H9 (cell line): ENCODE data around the gene LYRM7. TPM values are rescaled to one million over a fixed set of nuclear protein-coding genes. Genes with fewer than 3 reads are reported as not detected.
"Not testable (repeated sequence)": the region's sequence is repeated elsewhere in the genome, so short reads cannot be mapped to it uniquely, and the experiment has no call there.

Source experiments
- DNase-seq: peaks from one replicate; pipeline ENCODE4 v3.0.0-alpha.2; 2017
- H2AFZ ChIP-seq: one replicate; pipeline ENCODE4 v1.6.1; 2013; ENCODE audit warnings: mild to moderate bottlenecking, low read length, control low read depth, moderate library complexity
- H2AK5ac ChIP-seq: 2 replicates; pipeline ENCODE4 v1.6.1; 2013; ENCODE audit warnings: low read length, control low read depth, mixed read lengths; ENCODE audit not compliant: insufficient read length
- H2BK120ac ChIP-seq: one replicate; pipeline ENCODE4 v1.6.1; 2013; ENCODE audit warnings: low read depth, mild to moderate bottlenecking, low read length, control low read depth, inconsistent platforms; ENCODE audit not compliant: poor library complexity, severe bottlenecking
- H2BK12ac ChIP-seq: 2 replicates; pipeline ENCODE4 v1.6.1; 2013; ENCODE audit warnings: low read length, control low read depth, mixed read lengths, low read depth; ENCODE audit not compliant: insufficient read length
- H2BK15ac ChIP-seq: 2 replicates; pipeline ENCODE4 v1.6.1; 2013; ENCODE audit warnings: low read depth, low read length, control low read depth
- H2BK20ac ChIP-seq: one replicate; pipeline ENCODE4 v1.6.1; 2013; ENCODE audit warnings: low read depth, mild to moderate bottlenecking, low read length, control low read depth, inconsistent platforms; ENCODE audit not compliant: poor library complexity, severe bottlenecking
- H2BK5ac ChIP-seq: 2 replicates; pipeline ENCODE4 v1.6.1; 2013; ENCODE audit warnings: low read length, control low read depth, mixed read lengths; ENCODE audit not compliant: insufficient read length
- H3K14ac ChIP-seq: 2 replicates; pipeline ENCODE4 v1.6.1; 2013; ENCODE audit warnings: low read length, control low read depth; ENCODE audit not compliant: insufficient read depth
- H3K18ac ChIP-seq: 2 replicates; pipeline ENCODE4 v1.6.1; 2013; ENCODE audit warnings: low read depth, mild to moderate bottlenecking, mixed read lengths, low read length, control low read depth; ENCODE audit not compliant: insufficient read length
- H3K23ac ChIP-seq: 2 replicates; pipeline ENCODE4 v1.6.1; 2013; ENCODE audit warnings: low read length, control low read depth, mixed read lengths, low read depth; ENCODE audit not compliant: insufficient read length
- H3K23me2 ChIP-seq: 2 replicates; pipeline ENCODE4 v1.6.1; 2013; ENCODE audit warnings: low read depth, mild to moderate bottlenecking, mixed read lengths, low read length, control low read depth; ENCODE audit not compliant: insufficient read length, poor library complexity, severe bottlenecking
- H3K27ac ChIP-seq: 2 replicates; pipeline ENCODE4 v1.5.1; 2013; ENCODE audit warnings: low read length, control low read depth, mixed read lengths, low read depth; ENCODE audit not compliant: insufficient read length
- H3K27me3 ChIP-seq: 2 replicates; pipeline ENCODE4 v1.6.1; 2013; ENCODE audit warnings: low read length, control low read depth, inconsistent platforms; ENCODE audit not compliant: insufficient read depth
- H3K4ac ChIP-seq: 2 replicates; pipeline ENCODE4 v1.6.1; 2013; ENCODE audit warnings: low read depth, mild to moderate bottlenecking, control low read depth, inconsistent platforms, low read length, moderate library complexity
- H3K4me1 ChIP-seq: 2 replicates; pipeline ENCODE4 v1.6.1; 2013; ENCODE audit warnings: low read length, control low read depth, inconsistent platforms; ENCODE audit not compliant: insufficient read depth
- H3K4me2 ChIP-seq: 2 replicates; pipeline ENCODE4 v1.6.1; 2013; ENCODE audit warnings: low read length, control low read depth, mixed read lengths; ENCODE audit not compliant: insufficient read length, insufficient read depth
- H3K56ac ChIP-seq: 2 replicates; pipeline ENCODE4 v1.6.1; 2013; ENCODE audit warnings: low read depth, mild to moderate bottlenecking, mixed read lengths, low read length, control low read depth; ENCODE audit not compliant: insufficient read length
- H3K79me1 ChIP-seq: 2 replicates; pipeline ENCODE4 v1.6.1; 2013; ENCODE audit warnings: low read depth, mild to moderate bottlenecking, moderate library complexity, low read length, control low read depth, inconsistent platforms; ENCODE audit not compliant: insufficient read depth, poor library complexity, severe bottlenecking
- H3K79me2 ChIP-seq: 2 replicates; pipeline ENCODE4 v1.6.1; 2013; ENCODE audit warnings: low read length, control low read depth, inconsistent platforms; ENCODE audit not compliant: insufficient read depth
- H3K9ac ChIP-seq: 2 replicates; pipeline ENCODE4 v1.6.1; 2013; ENCODE audit warnings: low read length, control low read depth, mixed read lengths; ENCODE audit not compliant: insufficient read length; ENCODE audit errors: extremely low read depth
- H3K9me3 ChIP-seq: one replicate; pipeline ENCODE4 v1.6.1; 2013; ENCODE audit warnings: low read depth, low read length, inconsistent platforms; ENCODE audit not compliant: control insufficient read depth
- H3T11ph ChIP-seq: one replicate; pipeline ENCODE4 v1.6.1; 2013; ENCODE audit warnings: mild to moderate bottlenecking, low read length, control low read depth, inconsistent platforms
- H4K20me1 ChIP-seq: one replicate; pipeline ENCODE4 v1.6.1; 2013; ENCODE audit not compliant: control insufficient read depth, insufficient read length, insufficient read depth
- H4K5ac ChIP-seq: 2 replicates; pipeline ENCODE4 v1.6.1; 2013; ENCODE audit warnings: low read depth, mild to moderate bottlenecking, mixed read lengths, low read length, control low read depth; ENCODE audit not compliant: insufficient read length
- H4K8ac ChIP-seq: replicated peaks from 2 replicates; pipeline ENCODE4 v1.6.1; 2013; ENCODE audit warnings: low read length, control low read depth, mixed read lengths, low read depth; ENCODE audit not compliant: insufficient read length
- H4K91ac ChIP-seq: 2 replicates; pipeline ENCODE4 v1.6.1; 2013; ENCODE audit warnings: low read depth, mild to moderate bottlenecking, moderate library complexity, mixed read lengths, low read length, control low read depth; ENCODE audit not compliant: insufficient read length
- H3K27ac Mint-ChIP-seq, 3 experiments: 2 replicates in 2 of 3; 3 replicates in 1 of 3; pipeline ENCODE4 v1.8.0; 2020 to 2021; ENCODE audit warnings: mixed read lengths in 3 of 3, mild to moderate bottlenecking in 1 of 3, moderate library complexity in 1 of 3
- H3K27me3 Mint-ChIP-seq: 2 replicates; pipeline ENCODE4 v1.8.0; 2021; ENCODE audit warnings: low read depth, mild to moderate bottlenecking, moderate library complexity, mixed read lengths
- H3K36me3 Mint-ChIP-seq, 3 experiments: 2 replicates in 2 of 3; 3 replicates in 1 of 3; pipeline ENCODE4 v1.8.0; 2020 to 2021; ENCODE audit warnings: low read depth in 3 of 3, mixed read lengths in 3 of 3; ENCODE audit not compliant: insufficient read depth in 1 of 3
- H3K4me1 Mint-ChIP-seq, 2 experiments: 2 replicates each; pipeline ENCODE4 v1.8.0; 2020; ENCODE audit warnings: mixed read lengths in 2 of 2
- H3K4me3 Mint-ChIP-seq, 2 experiments: 2 replicates in 1 of 2; 3 replicates in 1 of 2; pipeline ENCODE4 v1.8.0; 2020 to 2021; ENCODE audit warnings: mild to moderate bottlenecking in 2 of 2, mixed read lengths in 2 of 2, moderate library complexity in 1 of 2
- H3K9me3 Mint-ChIP-seq, 2 experiments: 2 replicates in 1 of 2; 3 replicates in 1 of 2; pipeline ENCODE4 v1.8.0; 2020; ENCODE audit warnings: mild to moderate bottlenecking in 2 of 2, mixed read lengths in 2 of 2, moderate library complexity in 1 of 2
- WGBS: extraction: QIAGEN DNeasy Blood & Tissue Kit; methylation state at CpG from one replicate; pipeline ENCODE4 v1.1.7; 2013; ENCODE audit warnings: missing lambda C conversion rate, low lambda C conversion rate, mixed read lengths; ENCODE audit not compliant: insufficient read length; ENCODE audit errors: extremely low coverage; 5-methylcytosine and 5-hydroxymethylcytosine counted together
- total RNA-seq: library from RNA; stranded (reverse); gene quantifications from 2 replicates; pipeline ENCODE4 v1.2.1, GENCODE V29; 2021
- TF ChIP-seq, protein P1 (sequence below): fragments of 200-600 bp; sonication (generic); conservative IDR thresholded peaks from 3 replicates; pipeline ENCODE4 v1.8.0; 2021; ENCODE audit warnings: antibody characterized with exemption, mild to moderate bottlenecking

LYRM7 gene
- total RNA-seq, 1 experiment from 2014 or later = 7.0 TPM

DNA sequence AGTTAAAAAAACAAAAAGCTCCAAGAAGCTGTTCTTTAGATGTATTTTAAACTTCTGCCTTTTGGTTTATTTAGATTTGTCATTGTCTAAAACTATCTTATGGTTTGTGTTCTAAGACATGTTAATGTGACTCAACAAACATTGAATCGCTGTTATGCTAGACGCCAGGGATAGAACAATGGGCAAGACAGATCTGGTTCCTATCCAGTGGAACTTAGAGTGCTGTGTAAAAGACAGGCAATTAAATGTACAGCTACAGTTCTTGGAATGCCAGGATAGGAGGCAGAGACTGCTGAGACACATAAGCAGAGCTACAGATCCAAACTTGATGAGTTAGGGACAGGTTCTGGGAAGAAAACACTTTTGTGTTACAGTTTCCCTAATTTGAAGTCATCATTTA, 22.4 kb downstream of the LYRM7 start:
- Histone ChIP-seq H3K27ac (no peak overlapping the region), H2BK12ac (no peak overlapping the region), H3K56ac (no peak overlapping the region), H2BK5ac (no peak overlapping the region), H2BK120ac (no peak overlapping the region), H3K27me3 (no peaks in the 10 kb centered on the region), H2BK15ac (no peak overlapping the region), H3K18ac (no peak overlapping the region), H3K4me2 (no peak overlapping the region), H3K9ac (no peak overlapping the region), H4K5ac (no peak overlapping the region), H2AK5ac (no peak overlapping the region), H3K4me1 (no peaks in the 10 kb centered on the region; the same call in 1 of the 2 replicates), H2AFZ (no peak overlapping the region), H2BK20ac (no peak overlapping the region), H3K23ac (no peak overlapping the region), H3T11ph (no peak overlapping the region), H3K14ac (no peak overlapping the region), H3K9me3 (no peaks in the 10 kb centered on the region), H4K91ac (no peak overlapping the region), H3K79me2 (no peaks in the 10 kb centered on the region), H3K4ac (no peak overlapping the region), H3K79me1 (no peaks in the 10 kb centered on the region), H3K23me2 (no peaks in the 10 kb centered on the region), H4K20me1 (no peaks in the 10 kb centered on the region), H4K8ac (no peak overlapping the region)
- Mint-ChIP-seq H3K4me3 (no peak overlapping the region), H3K27ac (no peak overlapping the region), H3K36me3 (peaks cover 0 to 5% (median 3%) of the 10 kb centered on the region in 3 experiments; a peak in 3 of 7 replicates), H3K4me1 (peaks cover 8 to 9% of the 10 kb centered on the region in 2 experiments), H3K27me3 (no peaks in the 10 kb centered on the region), H3K9me3 (no peaks in the 10 kb centered on the region)
- TF ChIP-seq, protein P1, sequence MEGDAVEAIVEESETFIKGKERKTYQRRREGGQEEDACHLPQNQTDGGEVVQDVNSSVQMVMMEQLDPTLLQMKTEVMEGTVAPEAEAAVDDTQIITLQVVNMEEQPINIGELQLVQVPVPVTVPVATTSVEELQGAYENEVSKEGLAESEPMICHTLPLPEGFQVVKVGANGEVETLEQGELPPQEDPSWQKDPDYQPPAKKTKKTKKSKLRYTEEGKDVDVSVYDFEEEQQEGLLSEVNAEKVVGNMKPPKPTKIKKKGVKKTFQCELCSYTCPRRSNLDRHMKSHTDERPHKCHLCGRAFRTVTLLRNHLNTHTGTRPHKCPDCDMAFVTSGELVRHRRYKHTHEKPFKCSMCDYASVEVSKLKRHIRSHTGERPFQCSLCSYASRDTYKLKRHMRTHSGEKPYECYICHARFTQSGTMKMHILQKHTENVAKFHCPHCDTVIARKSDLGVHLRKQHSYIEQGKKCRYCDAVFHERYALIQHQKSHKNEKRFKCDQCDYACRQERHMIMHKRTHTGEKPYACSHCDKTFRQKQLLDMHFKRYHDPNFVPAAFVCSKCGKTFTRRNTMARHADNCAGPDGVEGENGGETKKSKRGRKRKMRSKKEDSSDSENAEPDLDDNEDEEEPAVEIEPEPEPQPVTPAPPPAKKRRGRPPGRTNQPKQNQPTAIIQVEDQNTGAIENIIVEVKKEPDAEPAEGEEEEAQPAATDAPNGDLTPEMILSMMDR = no peak
- WGBS = no CpG with 5 or more reads among the region's 2 CpGs
- DNase-seq = no peak

DNA sequence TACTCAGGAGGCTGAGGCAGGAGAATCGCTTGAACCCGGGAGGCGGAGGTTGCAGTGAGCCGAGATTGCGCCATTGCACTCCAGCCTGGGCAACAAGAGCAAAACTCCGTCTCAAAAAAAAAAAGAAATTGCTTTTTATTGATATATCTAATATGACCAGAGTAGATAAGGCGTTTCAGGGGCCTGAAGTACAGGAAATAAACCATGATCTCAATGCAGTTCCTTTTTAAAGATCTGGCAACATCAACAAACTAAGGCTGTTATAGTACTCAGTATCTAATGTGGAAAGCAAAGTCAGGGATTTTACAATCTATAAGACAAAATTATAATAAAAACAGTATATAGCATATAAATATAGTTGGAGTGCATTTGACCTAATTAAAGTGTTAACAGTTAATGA, 23.2 kb downstream of the LYRM7 start:
- H4K20me1 ChIP-seq, H3K9me3 Mint-ChIP-seq, H3K27ac Mint-ChIP-seq, H4K8ac ChIP-seq, H4K91ac ChIP-seq, H3K4me3 Mint-ChIP-seq, H3K4ac ChIP-seq, H3K36me3 Mint-ChIP-seq, H2BK12ac ChIP-seq, H3K56ac ChIP-seq, H2BK5ac ChIP-seq, H3K18ac ChIP-seq, H2BK20ac ChIP-seq, H3K27me3 ChIP-seq, H3K9me3 ChIP-seq, H2BK15ac ChIP-seq, H3K9ac ChIP-seq, DNase-seq, H4K5ac ChIP-seq, H3K4me2 ChIP-seq, H3K79me2 ChIP-seq, H3K4me1 ChIP-seq, H2AK5ac ChIP-seq, H3K27me3 Mint-ChIP-seq, H2BK120ac ChIP-seq, H3K14ac ChIP-seq, H3T11ph ChIP-seq, H2AFZ ChIP-seq, H3K23ac ChIP-seq, H3K23me2 ChIP-seq, H3K79me1 ChIP-seq, H3K27ac ChIP-seq, H3K4me1 Mint-ChIP-seq: not testable (repeated sequence)
- no CpG with 5 or more reads among the region's 7 CpGs for WGBS
